ENCODE data around the gene APOO.

The APOO gene

DNA sequence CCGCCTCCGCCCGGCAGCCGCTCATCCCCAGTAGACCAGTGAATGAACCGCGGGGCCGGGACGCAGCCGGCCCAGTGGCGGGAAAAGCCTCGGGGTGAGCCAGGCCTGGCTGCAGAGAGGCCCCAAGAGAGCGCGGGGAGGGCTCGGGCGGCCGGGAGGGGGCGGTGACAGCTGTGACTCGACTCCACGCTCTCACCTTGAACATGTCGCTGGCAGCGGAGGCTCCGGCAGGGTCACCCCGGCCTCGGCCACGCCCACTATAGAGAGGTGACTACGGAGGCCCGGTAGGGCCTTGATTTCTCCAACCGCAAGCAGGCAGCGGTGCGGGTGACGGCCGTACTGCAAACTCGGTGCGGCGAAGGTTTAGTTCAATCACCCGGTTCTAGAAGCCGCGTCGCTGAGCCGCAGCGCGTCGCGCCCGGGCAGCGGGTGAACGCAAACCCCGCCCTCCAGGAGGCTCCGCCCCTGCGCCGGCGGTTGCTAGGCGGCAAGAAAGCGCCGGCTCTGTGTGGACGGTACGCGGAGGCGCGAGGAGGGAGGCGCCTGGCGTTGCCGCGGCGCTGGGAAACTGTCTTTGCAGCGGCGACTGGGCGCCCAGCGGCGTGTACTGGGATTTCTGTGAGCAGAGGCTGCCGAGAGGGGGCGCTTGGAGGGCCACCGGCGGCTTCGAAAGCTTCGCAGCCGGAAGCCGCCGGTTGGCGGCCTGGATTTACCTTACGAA, at the start of gene APOO, which contains the start of gene CXorf58:
TSS of gene APOO (minus strand) at position 441 of the 721 bp plus-strand sequence. CDS start at position 205, 236 bp downstream.
TSS of gene CXorf58 (plus strand) at position 509 of the 721 bp plus-strand sequence. CDS start 2,297 bp downstream, outside the sequence.
- peak; percentile 69 to 83 for DNase-seq (ENCODE audit: low read depth in 1 of 2, low spot score in 1 of 2)

DNA sequence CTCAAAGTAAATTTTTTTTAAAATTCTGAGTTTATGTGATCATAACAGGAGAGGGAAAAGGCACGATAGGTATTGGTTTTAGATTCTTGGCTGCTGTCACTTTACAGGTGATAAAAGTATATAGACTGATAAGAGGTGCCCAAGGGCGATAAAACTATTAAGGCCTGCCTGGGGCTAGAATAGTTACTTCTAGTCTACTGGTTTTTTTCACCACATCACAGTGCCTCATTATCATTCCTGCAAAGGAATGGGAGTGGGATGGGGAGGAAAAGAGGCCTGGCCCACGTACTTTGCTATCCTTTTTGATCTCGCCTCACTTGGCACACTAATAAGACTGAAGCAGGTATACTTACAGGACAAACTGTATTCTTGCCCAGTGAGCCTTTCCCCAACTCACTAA, 46.7 kb upstream of the APOO start:
- DNase-seq (ENCODE audit: low read depth in 1 of 2, low spot score in 1 of 2), result no peak

DNA sequence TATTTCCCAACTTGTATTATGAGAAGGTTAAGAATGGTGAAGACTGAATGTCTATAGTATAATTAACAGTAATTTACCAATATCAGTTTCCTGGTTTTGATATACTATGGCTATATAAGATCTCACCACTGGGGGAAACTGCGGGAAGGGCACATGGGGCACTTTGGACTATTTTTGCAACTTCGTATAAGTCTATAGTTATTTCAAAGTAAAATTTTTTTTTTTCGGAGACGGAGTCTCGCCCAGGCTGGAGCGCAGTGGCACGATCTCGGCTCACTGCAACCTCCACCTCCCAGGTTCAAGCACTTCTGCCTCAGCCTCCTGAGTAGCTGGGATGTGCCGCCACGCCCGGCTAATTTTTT, 46.2 kb upstream of the APOO start:
- DNase-seq (ENCODE audit: low read depth in 1 of 2, low spot score in 1 of 2), result no peak

DNA sequence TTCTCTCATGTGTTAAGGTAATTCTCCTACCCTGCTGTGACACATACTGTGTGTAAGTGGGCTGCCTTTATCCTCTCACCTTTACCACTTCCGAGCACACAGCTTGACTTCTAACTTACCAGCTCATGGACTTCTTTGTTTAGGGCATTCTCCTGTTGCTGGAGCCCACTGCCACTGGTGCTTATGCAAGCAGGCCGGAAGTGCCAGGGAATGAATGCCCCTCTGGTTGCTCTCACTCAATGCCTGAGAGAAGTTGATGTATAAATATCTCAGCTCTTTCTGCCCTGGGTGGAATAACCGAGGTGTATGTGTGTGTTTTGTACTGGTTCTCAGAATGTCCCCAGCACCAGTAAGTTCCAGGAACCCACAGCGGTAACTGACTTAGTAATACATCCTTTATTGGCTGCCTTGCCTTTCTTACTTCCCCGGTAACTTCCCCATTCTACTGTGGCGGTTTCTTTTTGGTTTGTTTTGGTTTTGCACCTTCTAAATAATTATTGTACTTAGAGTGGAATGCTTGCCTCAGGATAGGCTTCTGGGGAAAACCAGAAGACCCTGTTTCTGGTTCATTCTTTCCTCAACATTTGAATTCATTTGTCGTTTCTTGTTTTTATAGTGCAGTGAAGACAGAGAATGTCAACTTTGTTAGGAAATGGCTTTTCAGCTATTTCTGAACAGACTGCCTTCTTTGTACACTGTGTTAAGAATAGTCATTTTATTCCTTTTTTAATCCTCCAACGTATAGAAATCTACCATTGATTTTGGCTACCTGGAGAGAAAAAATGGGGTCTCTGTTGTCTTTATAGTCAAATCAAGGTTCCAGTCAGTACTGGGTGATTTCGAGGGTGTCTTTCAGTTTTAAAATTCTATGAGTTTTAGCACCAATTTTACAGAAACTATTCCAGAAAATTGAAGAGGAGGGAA, 45.5 kb upstream of the APOO start:
- DNase-seq (ENCODE audit: low read depth in 1 of 2, low spot score in 1 of 2), result peak; percentile 1 to 22

DNA sequence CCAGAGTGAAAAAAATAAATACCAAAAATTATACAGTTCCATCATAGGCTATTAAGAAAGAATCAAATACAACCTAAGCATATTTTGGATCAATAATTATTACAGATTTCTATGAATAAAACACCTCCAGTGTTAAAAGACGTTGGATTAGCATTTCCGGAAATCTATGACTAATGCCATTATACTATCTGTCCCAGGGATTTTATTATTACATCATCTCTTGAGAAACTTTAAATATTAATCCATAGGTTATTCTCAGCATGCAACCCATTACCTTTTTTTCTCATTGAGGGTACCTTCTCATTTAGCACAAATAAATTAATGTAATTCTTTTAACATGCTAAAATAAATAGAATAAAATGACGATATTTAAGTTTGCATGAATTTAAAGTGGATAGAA, 44.7 kb upstream of the APOO start:
- DNase-seq (ENCODE audit: low read depth in 1 of 2, low spot score in 1 of 2), result no peak

DNA sequence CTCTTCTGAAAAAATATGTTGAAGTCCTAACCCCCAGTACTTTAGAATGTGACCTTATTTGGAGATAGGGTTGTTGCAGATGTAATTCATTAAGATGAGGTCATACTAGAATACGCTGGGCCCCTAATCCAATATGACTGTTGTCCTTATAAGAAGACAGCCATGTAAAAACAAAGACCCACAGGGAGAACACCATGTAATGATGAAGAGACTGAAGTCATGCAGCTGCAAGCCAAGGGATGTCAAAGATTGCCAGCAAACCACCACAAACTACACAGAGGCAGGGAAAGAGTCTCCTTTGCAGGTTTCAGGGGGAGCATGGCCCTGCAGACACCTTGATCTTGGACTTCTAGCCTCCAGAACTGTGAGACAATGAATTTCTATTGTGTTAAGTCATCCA, 37.5 kb upstream of the APOO start:
- DNase-seq (ENCODE audit: low read depth in 1 of 2, low spot score in 1 of 2), result no peak

DNA sequence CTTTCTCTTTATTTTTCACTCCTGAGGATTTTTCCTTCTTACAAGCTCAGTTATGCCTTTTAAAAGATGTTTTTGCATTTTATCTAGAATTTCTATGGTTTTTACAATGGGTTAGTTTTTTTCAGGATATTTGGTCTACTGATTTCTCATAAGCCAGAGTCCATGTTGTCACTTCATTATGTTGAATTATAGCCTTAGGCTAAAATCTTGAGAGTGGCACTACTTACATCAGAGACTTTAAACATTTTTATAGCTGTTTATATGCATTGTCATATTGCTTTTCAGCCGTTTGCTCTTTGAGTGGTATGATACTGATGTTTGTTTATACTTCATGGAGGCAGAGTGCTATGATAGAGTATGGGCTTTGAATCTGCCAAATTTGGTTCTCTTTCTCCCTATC, 36.5 kb upstream of the APOO start:
- no peak for DNase-seq (ENCODE audit: low read depth in 1 of 2, low spot score in 1 of 2)

DNA sequence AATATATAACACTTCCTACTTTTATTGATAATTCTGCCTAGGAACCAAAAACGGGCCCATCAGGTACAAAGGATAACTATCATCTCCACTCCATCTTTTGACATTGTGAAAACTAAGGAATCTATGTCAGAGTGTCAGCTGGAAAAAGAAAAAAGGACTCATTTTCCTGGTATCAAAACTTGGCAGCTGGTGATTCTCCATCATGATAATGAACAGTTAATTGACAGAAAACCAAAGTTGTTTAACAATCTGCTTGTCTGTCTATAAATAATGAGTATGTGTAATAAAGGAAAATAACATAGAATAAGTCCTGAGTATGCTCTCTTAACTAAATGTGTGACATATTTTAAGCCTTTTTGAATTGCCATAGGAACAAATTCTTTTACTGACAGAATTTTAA, 31.5 kb upstream of the APOO start:
- no peak for DNase-seq (ENCODE audit: low read depth in 1 of 2, low spot score in 1 of 2)

DNA sequence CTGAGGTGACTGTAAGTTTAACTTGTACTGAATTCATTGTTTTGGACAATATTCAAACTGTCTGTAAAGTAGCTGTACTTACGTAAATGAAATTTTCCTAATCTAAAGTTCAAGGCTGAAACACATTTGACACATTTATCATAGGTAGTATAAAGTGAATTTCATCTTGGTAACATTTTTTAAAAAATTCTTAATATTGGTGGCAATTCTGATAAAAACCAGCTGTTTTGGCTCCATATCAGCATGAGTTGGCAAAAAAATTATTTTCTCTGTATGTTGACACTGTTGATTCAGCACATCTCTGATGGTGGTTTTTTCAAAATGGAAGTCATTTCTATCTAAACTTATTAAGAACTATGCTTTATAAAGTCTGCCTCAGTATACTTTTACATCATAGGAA, 31.0 kb upstream of the APOO start:
- DNase-seq (ENCODE audit: low read depth in 1 of 2, low spot score in 1 of 2), result no peak

DNA sequence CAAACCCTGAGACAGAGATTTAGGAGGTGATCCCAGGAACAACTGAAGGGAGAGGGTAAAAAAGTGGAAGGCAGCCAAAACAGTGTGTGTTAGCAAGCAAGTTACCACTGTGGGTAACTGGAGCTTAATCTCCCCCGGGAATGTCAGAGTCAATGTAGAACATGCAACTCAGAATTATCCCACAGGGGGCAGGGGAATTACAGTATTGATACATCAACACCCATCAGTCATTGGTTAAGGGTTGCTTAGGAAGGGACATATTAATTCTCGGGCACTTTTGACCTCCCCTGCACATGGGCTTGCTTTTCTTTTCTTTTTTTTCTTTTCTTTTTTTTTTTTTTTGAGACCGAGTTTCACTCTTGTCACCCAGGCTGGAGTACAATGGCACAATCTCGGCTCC, 29.4 kb upstream of the APOO start:
- no peak for DNase-seq (ENCODE audit: low read depth in 1 of 2, low spot score in 1 of 2)

DNA sequence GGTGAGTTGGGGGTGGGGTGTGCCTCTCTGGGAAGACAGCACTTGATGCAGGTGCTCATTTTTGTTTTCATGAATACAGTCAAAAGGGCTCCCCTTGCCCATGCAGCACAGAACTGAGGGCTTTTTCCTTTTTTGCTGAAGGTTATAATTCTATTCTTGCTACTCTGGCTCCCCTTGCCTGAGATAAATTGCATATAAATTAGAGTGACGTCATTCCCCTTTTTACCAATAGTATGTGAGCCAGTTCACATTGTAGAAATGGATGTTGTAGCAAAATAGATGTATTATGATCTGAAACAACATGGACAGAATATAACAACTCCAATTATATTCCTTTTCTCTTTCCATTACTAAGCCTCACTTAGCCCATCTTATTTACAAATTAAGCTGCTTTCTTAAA, 28.4 kb upstream of the APOO start:
- DNase-seq (ENCODE audit: low read depth in 1 of 2, low spot score in 1 of 2), result no peak

DNA sequence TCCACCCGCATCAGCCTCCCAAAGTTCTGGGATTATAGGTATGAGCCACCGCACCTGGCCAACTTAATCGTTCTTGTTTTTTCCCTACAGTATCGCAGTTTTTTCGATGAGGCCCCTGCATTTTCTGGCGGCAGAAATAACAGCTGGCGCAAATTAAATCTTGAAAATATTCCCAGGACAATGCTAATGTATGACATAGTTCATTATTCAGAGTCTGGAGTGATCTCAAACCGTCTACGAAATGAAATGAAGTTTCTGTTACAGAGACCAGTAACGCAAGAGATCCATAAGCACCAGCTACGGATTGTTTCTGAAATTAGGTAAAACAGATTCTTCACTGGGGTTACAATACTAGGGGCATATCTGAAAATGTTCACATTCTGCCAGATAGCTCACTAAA, 27.4 kb upstream of the APOO start:
- DNase-seq (ENCODE audit: low read depth in 1 of 2, low spot score in 1 of 2), result no peak

DNA sequence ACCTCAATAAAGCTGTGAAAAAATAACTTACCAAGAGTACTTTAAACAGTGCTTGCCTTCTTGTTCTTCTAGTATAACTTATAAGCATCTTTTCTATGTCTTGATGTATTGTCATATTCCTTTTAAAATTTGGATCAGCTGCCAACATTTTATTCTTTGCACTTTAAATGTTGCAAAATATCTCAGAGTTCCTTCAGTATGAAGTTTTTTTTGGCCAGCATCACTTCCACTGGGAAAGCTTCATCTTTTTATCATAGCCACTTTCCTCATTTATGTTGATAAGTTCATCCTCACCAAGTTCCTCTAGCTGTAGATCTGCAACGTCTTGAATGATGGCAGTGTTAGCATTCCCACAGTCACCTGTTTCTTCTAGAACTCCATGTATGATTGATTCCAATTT, 24.3 kb upstream of the APOO start:
- no peak for DNase-seq (ENCODE audit: low read depth in 1 of 2, low spot score in 1 of 2)

DNA sequence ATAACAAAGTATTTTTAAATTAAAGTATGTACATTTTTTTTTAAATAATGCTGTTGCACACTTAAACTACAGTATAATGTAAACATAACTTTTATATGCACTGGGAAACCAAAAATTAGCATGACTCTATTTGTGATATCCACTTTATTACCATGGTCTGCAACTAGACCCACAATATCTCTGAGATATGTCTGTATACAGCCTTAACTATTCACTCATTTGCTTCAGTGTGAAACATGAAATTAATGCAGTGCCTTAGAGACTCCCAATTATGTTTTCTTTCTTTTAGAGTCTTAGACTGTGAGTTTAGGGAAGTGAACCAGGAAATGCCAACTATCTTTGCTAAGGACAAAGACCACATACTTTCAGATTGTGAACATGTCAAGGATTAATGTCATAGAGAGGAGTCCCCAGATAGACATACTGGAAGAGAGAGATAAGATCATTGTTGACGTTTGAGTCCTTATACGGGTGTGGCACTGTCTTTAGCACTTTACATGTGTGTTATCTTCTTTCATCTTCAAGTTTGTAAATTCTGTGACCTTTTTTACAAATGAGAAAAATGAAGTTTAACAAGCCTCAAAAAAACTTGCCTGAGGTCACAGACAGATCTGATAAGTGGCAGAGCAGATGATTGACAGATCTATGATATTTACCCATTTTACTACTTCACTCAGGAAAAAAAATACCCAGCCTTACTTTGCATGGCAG, 23.3 kb upstream of the APOO start:
- DNase-seq (ENCODE audit: low read depth in 1 of 2, low spot score in 1 of 2), result no peak

DNA sequence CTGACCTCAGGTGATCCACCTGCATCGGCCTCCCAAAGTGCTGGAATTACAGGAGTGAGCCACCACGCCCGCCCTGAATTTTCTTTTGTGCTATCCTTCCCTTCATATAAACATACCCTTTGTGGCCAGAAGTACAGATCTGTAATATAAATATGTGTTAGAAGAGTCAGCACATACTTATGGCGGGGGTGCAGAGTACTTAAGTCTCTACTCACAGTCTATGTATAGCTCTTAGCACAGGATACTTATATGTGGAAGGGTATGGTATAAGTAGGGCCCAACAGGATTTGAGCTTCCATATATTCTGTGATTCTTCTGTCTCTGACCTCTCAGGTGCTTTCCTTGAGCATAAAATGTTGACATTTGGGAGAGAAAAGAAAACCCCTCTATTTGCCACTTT, 18.3 kb upstream of the APOO start:
- DNase-seq (ENCODE audit: low read depth in 1 of 2, low spot score in 1 of 2), result no peak

DNA sequence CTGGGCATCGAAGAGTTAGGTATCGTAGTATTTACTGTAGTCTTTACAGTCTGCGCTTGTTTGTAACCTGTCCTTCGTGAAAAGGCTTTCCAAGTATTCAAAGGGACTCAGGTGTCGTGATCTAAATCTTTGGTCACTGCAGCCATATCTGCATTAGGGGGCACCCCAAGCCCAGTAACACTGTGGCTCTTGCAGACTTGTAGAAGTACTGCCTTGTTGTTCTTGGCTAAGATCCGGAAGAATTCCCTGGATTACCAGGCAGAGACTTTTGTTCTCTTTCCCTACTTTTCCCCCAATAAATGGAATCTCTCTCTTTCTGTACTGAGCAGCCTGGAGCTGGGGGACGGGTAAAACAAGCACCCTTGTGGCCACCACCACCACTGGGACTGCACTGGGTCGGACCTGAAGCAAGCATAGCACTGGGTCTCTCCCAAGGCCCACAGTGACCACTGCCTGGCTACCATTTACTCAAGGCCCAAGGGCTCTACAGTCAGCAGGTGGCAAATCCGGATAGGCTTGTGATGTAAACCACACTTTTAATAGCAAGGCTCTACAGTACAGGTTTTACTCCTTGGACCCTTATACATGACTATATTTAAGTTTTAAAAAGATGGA, 12.1 kb upstream of the APOO start:
- DNase-seq (ENCODE audit: low read depth in 1 of 2, low spot score in 1 of 2), result no peak

DNA sequence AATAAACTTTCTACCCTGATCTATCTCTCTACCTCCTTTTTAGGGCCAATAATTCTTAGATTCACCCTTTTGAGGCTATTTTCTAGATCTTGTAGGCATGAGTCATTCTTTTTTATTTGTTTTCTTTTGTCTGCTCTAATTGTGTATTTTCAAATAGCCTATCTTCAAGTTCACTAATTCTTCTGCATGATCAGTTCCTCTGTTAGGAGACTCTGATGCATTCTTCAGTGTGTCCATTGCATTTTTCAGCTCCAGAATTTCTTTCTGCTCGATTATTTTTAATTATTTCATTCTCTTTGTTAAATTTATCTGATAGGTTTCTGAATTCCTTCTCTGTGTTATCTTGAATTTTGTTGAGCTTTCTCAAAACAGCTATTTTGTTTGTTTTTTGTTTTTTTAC, 11.4 kb upstream of the APOO start:
- no peak for DNase-seq (ENCODE audit: low read depth in 1 of 2, low spot score in 1 of 2)

DNA sequence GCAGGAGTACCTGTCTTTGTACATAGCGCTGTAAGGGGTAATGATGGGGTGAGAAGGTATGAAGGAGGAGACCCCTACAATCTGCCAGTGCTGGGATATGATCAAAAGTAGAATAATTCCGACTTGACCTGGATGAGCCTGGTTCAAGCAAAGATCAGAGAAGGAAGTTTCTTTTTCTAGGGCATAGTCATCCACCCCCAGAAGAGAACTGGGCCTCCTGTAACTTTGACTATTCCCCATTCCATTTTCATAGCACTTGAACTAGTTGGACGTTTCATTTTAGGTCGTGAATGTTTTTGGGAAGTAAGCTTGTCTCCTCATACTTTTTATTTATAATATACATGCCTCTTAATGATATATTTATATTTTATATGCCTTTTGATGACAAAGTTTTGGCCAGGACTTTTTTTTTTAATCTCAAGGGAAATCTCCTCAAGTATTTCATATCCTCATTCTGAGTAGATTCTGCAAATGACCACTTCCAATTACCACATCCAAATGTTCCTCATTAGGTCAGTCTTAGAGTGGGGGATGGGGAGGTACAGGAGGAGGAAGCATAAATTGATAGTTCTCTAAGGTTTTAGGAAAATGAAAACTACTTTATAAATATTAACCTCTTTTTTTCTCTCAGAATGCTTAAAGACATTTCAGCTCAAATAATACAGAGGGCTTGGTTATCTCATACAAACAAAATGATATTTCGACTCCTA, 3.5 kb upstream of the APOO start:
- no peak for DNase-seq (ENCODE audit: low read depth in 1 of 2, low spot score in 1 of 2)

DNA sequence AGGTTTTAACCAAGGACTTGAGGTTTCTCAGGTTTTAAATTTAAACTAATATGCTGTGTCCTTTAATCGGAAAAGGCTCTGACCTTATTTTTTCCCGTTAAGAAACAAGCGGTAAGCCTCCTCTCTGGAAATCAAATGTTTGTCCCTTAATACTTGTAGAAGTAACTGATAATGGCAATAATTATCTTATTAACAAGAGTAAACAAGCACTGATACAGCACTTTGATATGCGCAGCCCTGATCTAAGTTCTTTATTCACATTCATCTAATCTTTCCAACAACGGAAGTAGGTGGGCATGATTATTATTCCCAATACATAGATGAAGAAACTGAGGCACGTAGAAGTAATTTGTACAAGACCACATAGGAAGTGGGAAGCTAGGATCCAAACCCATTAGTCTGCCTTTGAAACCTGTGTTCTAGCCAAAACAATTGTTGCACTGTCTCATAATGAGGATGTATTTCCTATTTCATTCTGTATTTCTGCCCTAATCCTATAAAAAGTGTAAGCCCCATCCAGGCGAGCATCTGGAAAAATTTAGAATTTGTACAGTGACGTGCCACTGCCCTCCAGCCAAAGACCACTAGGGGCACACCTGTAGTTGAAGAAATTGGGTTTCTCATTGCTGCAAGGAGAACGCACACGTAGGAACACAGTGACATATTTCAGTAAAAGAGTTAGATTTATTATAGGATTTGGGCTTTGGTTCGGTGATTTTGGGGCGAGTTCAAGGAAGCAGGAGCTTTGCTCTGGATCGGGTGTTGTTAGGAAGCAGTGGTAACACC, 674 bp upstream of the APOO start:
- DNase-seq (ENCODE audit: low read depth in 1 of 2, low spot score in 1 of 2), result no peak

DNA sequence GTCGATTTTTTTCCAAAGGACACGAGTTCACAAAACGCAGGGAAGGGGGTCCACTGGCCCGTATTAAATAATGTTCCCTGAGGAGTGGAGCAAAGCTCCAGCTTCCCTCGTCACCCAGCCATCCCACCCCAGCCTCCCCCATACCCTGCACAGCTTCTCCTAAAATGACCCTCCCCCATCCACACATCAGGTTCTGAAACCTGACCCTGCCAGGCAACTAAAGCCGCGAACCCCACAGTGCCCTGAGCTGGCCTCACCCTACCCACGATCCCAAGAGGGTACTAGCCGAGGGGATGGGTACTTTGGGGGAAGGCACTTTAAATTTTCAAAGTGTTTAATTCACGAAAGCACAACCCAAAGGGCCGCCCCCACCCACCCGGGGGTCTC, 634 bp downstream of the APOO start:
- no peak for DNase-seq (ENCODE audit: low read depth in 1 of 2, low spot score in 1 of 2)

Measured in activated CD4-positive, alpha-beta T cell treated with anti-CD3 and anti-CD28 coated beads, Interleukin-2, amount 50 U/mL, for 24 hours (primary cell).